Vagina (tissue), 2 donors: ENCODE data around the gene ARHGAP10. TPM values are rescaled to one million over a fixed set of nuclear protein-coding genes. Genes with fewer than 3 reads are reported as not detected.

ENCODE experiments used
- DNase-seq, 2 donors: peaks; one replicate each; pipeline ENCODE4 v3.0.0-alpha.2; 2017; ENCODE audit errors: extremely low spot score in 2 of 2
- H3K27ac ChIP-seq: fragments of 200-600 bp; sonication (generic); one replicate; pipeline ENCODE4 v1.5.1; 2019
- H3K27me3 ChIP-seq: fragments of 200-600 bp; sonication (generic); one replicate; pipeline ENCODE4 v1.5.1; 2019
- H3K36me3 ChIP-seq, 2 donors: fragments of 200-600 bp; sonication (generic); one replicate each; pipeline ENCODE4 v1.5.1; 2017 to 2019
- H3K4me1 ChIP-seq: fragments of 200-600 bp; sonication (generic); one replicate; pipeline ENCODE4 v1.5.1; 2019
- H3K4me3 ChIP-seq, 2 donors: fragments of 200-600 bp; sonication (generic); 1 replicate in 1 of 2; 2 replicates in 1 of 2; pipeline ENCODE4 v1.5.1; 2016 to 2019
- H3K9me3 ChIP-seq: fragments of 200-600 bp; sonication (generic); one replicate; pipeline ENCODE4 v1.5.1; 2019
- POLR2A ChIP-seq, 2 donors: fragments of 450-650 bp; IDR thresholded peaks; one replicate each; pipeline ENCODE4 v1.6.1; 2017; ENCODE audit warnings: antibody characterized with exemption in 2 of 2, mild to moderate bottlenecking in 2 of 2, moderate library complexity in 2 of 2
- POLR2AphosphoS5 ChIP-seq, 2 donors: sonication (generic); formaldehyde crosslinking; IDR thresholded peaks; one replicate each; pipeline ENCODE4 v1.9.0; 2017; ENCODE audit warnings: antibody characterized with exemption in 2 of 2, mild to moderate bottlenecking in 2 of 2, low read depth in 1 of 2; ENCODE audit not compliant: insufficient read depth in 1 of 2
- intact Hi-C: fragments of 100-400 bp; cut with DNase I; formaldehyde crosslinking; loops from one replicate; pipeline ENCODE4 v1.15.1; 2023
- total RNA-seq: library from RNA; depleted of rRNA; stranded (reverse); fragments of >200 nt; gene quantifications from one replicate; pipeline ENCODE4 v1.2.3, GENCODE V29; 2016
- TF ChIP-seq, protein P1 (sequence below), 3 experiments: fragments of 450-650 bp in 2 of 3; fragments of 200-600 bp in 1 of 3; sonication (generic) in 1 of 3; IDR thresholded peaks; one replicate each; pipeline ENCODE4 v1.5.1; 2017 to 2019; ENCODE audit warnings: antibody characterized with exemption in 3 of 3, mild to moderate bottlenecking in 2 of 3, moderate library complexity in 2 of 3

The ARHGAP10 gene
- total RNA-seq, 1 donor from 2014 or later = 55.5 TPM

DNA sequence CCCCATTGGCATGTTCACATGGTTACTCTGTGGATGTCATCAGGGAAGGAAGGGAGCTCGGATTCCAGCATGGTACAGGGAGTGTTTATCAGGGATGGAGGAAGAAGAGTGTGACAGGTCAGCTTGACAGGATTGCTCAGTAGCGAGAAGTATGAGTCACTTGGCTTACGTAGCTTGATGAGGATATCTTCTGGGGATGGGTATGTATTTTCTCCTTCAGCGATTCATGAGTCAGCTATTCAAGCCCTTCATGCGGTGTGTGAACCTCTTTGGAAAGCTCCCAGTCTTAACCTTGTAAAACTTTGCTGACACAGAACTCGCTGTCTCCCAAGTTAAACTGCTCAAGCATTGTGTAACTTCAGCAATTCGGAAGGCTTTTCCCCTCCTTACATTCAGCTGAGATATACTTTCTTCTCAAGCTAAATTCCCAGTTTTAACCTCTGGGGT lies 275.4 kb downstream of the ARHGAP10 start:
- TF ChIP-seq, protein P1, sequence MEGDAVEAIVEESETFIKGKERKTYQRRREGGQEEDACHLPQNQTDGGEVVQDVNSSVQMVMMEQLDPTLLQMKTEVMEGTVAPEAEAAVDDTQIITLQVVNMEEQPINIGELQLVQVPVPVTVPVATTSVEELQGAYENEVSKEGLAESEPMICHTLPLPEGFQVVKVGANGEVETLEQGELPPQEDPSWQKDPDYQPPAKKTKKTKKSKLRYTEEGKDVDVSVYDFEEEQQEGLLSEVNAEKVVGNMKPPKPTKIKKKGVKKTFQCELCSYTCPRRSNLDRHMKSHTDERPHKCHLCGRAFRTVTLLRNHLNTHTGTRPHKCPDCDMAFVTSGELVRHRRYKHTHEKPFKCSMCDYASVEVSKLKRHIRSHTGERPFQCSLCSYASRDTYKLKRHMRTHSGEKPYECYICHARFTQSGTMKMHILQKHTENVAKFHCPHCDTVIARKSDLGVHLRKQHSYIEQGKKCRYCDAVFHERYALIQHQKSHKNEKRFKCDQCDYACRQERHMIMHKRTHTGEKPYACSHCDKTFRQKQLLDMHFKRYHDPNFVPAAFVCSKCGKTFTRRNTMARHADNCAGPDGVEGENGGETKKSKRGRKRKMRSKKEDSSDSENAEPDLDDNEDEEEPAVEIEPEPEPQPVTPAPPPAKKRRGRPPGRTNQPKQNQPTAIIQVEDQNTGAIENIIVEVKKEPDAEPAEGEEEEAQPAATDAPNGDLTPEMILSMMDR (IDR thresholded peaks at IDR 0.05) = no peak
- peak in 1 of 2 donors; percentile 57 for TF ChIP-seq POLR2AphosphoS5 (IDR thresholded peaks at IDR 0.05; ENCODE audit: insufficient read depth in 1 of 2, low read depth in 1 of 2)
- Histone ChIP-seq H3K4me3 (no peak overlapping the region), H3K9me3 (no peaks in the 10 kb centered on the region), H3K27ac (peak overlapping the region; percentile 68), H3K36me3 (no peaks in the 10 kb centered on the region), H3K27me3 (no peaks in the 10 kb centered on the region), H3K4me1 (peaks cover 22% of the 10 kb centered on the region)
- peak in 1 of 2 donors; percentile 94 for DNase-seq
- intact Hi-C loops = no loop called here

DNA sequence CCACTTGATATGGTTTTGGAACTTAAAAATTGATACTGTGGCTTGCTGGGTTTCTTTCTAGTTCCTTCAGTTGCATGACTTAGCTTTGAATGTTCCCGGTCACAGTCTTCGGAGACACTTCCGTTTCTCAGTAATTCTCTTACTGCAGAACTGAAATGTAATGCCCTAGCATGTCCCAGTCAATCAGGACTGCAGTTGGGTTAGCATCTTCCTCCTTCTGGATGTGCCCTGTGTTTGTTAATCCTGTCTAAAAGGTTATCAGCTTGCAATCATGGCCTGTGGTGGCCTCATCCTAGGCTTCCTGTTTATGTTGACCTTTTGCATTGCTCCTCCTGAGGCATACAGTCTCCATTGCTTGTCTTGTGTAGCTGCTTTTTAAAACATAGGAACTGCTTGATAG lies 275.9 kb downstream of the ARHGAP10 start:
- no peak for DNase-seq
- H3K4me1 ChIP-seq = peaks cover 22% of the 10 kb centered on the region
- H3K4me3 ChIP-seq = no peak overlapping the region
- H3K27ac ChIP-seq = peak overlapping the region; percentile 68
- intact Hi-C loops = no loop called here
- no peaks in the 10 kb centered on the region for H3K36me3 ChIP-seq
- H3K9me3 ChIP-seq = no peaks in the 10 kb centered on the region
- TF ChIP-seq, protein P1 (IDR thresholded peaks at IDR 0.05) = no peak
- TF ChIP-seq POLR2A (IDR thresholded peaks at IDR 0.05) (no peak), POLR2AphosphoS5 (IDR thresholded peaks at IDR 0.05; ENCODE audit: insufficient read depth in 1 of 2, low read depth in 1 of 2) (no peak)
- H3K27me3 ChIP-seq = no peaks in the 10 kb centered on the region

DNA sequence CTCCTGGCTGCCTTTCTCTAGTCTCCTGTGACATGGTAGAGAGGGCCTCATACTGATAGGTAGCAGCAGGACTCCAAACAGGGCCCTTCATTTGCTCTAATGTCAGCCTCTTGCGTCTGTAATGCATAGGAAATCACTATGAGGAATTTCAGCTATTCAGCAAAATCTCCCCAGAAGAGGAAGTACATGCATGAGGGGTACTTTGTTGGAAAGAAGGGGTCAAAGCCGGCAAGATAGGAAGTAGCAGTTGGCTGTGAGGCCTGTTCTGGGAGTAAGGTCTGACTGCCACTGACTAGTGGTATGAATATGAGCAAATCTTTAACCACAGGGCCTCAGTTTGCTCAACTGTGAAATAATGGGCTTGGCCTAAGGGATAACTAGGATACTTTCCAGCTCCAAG lies 283.2 kb downstream of the ARHGAP10 start:
- H3K27me3 ChIP-seq = no peaks in the 10 kb centered on the region
- H3K36me3 ChIP-seq = no peaks in the 10 kb centered on the region
- DNase-seq = no peak
- no peak overlapping the region for H3K4me3 ChIP-seq
- H3K27ac ChIP-seq = no peak overlapping the region
- intact Hi-C loops = no loop called here
- H3K4me1 ChIP-seq = peaks cover 39% of the 10 kb centered on the region
- TF ChIP-seq POLR2A (IDR thresholded peaks at IDR 0.05) (no peak), POLR2AphosphoS5 (IDR thresholded peaks at IDR 0.05; ENCODE audit: insufficient read depth in 1 of 2, low read depth in 1 of 2) (no peak)
- TF ChIP-seq, protein P1 (IDR thresholded peaks at IDR 0.05) = no peak
- no peaks in the 10 kb centered on the region for H3K9me3 ChIP-seq

DNA sequence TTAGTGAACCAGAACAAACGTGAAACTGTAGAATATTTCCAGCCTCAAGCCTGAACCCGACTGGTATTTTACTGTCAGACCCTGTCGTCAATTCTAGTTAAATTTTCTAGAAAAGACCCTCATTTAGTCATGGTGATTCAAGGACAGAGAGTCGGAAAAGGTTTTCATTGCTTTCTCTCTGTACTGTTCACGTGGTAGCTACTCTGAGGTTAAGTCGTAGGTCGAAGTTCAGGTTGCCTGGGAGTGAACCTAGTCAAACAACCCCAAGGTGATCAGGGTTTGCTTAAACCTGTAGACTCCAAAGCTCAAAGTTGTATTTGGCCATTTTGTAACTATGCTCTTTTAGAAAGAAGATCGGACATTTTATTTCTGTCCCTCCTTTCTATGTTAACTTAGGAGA lies 283.6 kb downstream of the ARHGAP10 start:
- intact Hi-C loops = no loop called here
- DNase-seq = no peak
- Histone ChIP-seq H3K4me3 (no peak overlapping the region), H3K4me1 (peaks cover 39% of the 10 kb centered on the region), H3K27ac (no peak overlapping the region), H3K27me3 (no peaks in the 10 kb centered on the region), H3K9me3 (no peaks in the 10 kb centered on the region), H3K36me3 (no peaks in the 10 kb centered on the region)
- TF ChIP-seq, protein P1 (IDR thresholded peaks at IDR 0.05) = no peak
- TF ChIP-seq POLR2AphosphoS5 (IDR thresholded peaks at IDR 0.05; ENCODE audit: insufficient read depth in 1 of 2, low read depth in 1 of 2) (no peak), POLR2A (IDR thresholded peaks at IDR 0.05) (no peak)

DNA sequence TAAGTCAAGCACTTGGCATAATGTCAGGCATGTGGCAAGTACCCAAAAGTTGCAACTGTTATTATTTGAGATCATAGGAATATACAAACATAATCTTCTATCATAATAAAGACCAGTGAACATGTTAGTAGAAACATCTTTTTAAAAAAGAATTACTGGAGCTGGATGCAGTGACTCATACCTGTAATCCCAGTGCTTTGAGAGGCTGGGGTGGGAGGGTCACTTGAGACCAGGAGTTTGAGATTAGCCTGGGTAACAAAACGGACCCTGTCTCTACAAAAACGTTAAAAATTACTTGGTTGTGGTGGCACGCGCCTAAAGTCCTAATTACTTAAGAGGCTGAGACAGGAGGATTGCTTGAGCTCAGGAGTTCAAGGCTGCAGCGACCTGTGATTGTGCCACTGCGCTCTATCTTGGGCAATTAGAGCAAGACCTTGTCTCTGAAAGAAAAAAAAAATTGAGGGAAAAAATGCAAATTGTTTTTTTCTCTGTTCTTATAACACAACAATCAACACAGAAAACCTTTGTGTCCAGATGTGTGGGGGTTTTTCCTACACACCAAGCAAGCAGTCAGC lies 284.3 kb downstream of the ARHGAP10 start:
- DNase-seq = no peak
- no peaks in the 10 kb centered on the region for H3K27me3 ChIP-seq
- TF ChIP-seq POLR2A (IDR thresholded peaks at IDR 0.05) (no peak), POLR2AphosphoS5 (IDR thresholded peaks at IDR 0.05; ENCODE audit: insufficient read depth in 1 of 2, low read depth in 1 of 2) (no peak)
- TF ChIP-seq, protein P1 (IDR thresholded peaks at IDR 0.05) = no peak
- intact Hi-C loops = no loop called here
- H3K4me3 ChIP-seq = no peak overlapping the region
- H3K4me1 ChIP-seq = peaks cover 43% of the 10 kb centered on the region
- H3K9me3 ChIP-seq = no peaks in the 10 kb centered on the region
- no peak overlapping the region for H3K27ac ChIP-seq
- no peaks in the 10 kb centered on the region for H3K36me3 ChIP-seq
